ENCODE data around the gene ZFAND3. TPM values are rescaled to one million over a fixed set of nuclear protein-coding genes. Genes with fewer than 3 reads are reported as not detected.

Gene ZFAND3
- polyA plus RNA-seq, 1 donor (not counting 4 experiments of a cell fraction or from before 2014, with no cell fraction given) = 19.6 TPM

DNA sequence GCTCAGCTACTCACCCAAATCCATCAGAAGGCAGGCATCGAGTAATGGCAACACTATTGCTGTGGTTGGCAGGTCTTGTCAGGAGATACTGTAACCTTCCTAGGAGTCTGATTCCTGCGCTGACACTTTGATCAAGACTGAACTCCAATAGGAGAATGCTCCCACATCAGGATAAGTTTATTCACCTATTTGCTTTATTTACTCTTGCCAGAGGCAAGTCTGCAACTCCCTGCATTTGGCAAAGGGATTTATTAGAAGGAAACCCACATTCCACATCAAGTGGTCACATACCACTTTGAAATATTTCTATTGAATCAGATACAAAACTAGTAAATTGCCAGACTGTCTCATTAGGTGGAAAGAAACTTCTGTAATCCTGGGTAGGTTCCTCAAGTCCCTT lies 43.5 kb downstream of the ZFAND3 start:
- FAIRE-seq = no peak
- Histone ChIP-seq H4K20me1 (ENCODE audit: control insufficient read depth, extremely low read depth, insufficient read depth, low read length) (peaks cover 28% of the 10 kb centered on the region), H3K9ac (ENCODE audit: control insufficient read depth, extremely low read depth, insufficient read depth, low read length) (no peak overlapping the region), H3K4me3 (ENCODE audit: control insufficient read depth in 2 of 3, extremely low read depth in 1 of 3, insufficient read depth in 2 of 3, low read depth in 1 of 3, low read length in 3 of 3) (no peak overlapping the region), H3K27ac (ENCODE audit: control insufficient read depth, insufficient read depth, low read length) (no peak overlapping the region), H2AFZ (ENCODE audit: control insufficient read depth, low read length) (no peak overlapping the region), H3K9me1 (ENCODE audit: control insufficient read depth, extremely low read depth, insufficient read depth, low read length) (peaks cover 9% of the 10 kb centered on the region), H3K27me3 (ENCODE audit: control insufficient read depth, extremely low read depth, insufficient read depth, low read length) (no peaks in the 10 kb centered on the region), H3K4me1 (ENCODE audit: control insufficient read depth, extremely low read depth, insufficient read depth, low read length) (peaks cover 33% of the 10 kb centered on the region), H3K79me2 (ENCODE audit: control insufficient read depth, insufficient read depth, low read length) (peaks cover 87% of the 10 kb centered on the region), H3K36me3 (ENCODE audit: control insufficient read depth in 2 of 2, extremely low read depth in 1 of 2, insufficient read depth in 2 of 2, low read length in 2 of 2) (no peaks in the 10 kb centered on the region), H3K9me3 (ENCODE audit: control insufficient read depth, low read depth, low read length) (no peaks in the 10 kb centered on the region), H3K4me2 (ENCODE audit: control insufficient read depth, extremely low read depth, insufficient read depth, low read depth, low read length) (no peak overlapping the region)
- TF ChIP-seq EZH2 (IDR thresholded peaks at IDR 0.05; ENCODE audit: low read length) = no peak
- no peak for TF ChIP-seq CTCF (optimal IDR thresholded peaks at IDR 0.05 in 1 of 3, IDR thresholded peaks at IDR 0.05 in 1 of 3, conservative IDR thresholded peaks at IDR 0.05 in 1 of 3; ENCODE audit: extremely low read depth in 1 of 3, insufficient read depth in 2 of 3, low read length in 3 of 3)
- no peak for DNase-seq (ENCODE audit: low read depth, low spot score)
- dilution Hi-C loops (cut with MboI; ENCODE audit: extremely low pct_ligation_motif_present, low sequenced_read_pairs) = no loop called here

GRCh38 chr6:37864250-37864649 lies 44.7 kb downstream of the ZFAND3 start:
- Histone ChIP-seq H3K9ac (ENCODE audit: control insufficient read depth, extremely low read depth, insufficient read depth, low read length) (no peak overlapping the region), H3K79me2 (ENCODE audit: control insufficient read depth, insufficient read depth, low read length) (peaks cover 86% of the 10 kb centered on the region), H3K9me3 (ENCODE audit: control insufficient read depth, low read depth, low read length) (no peaks in the 10 kb centered on the region), H3K4me1 (ENCODE audit: control insufficient read depth, extremely low read depth, insufficient read depth, low read length) (peaks cover 38% of the 10 kb centered on the region), H2AFZ (ENCODE audit: control insufficient read depth, low read length) (no peak overlapping the region), H3K27ac (ENCODE audit: control insufficient read depth, insufficient read depth, low read length) (no peak overlapping the region), H4K20me1 (ENCODE audit: control insufficient read depth, extremely low read depth, insufficient read depth, low read length) (peaks cover 27% of the 10 kb centered on the region), H3K9me1 (ENCODE audit: control insufficient read depth, extremely low read depth, insufficient read depth, low read length) (peaks cover 7% of the 10 kb centered on the region), H3K27me3 (ENCODE audit: control insufficient read depth, extremely low read depth, insufficient read depth, low read length) (no peaks in the 10 kb centered on the region), H3K36me3 (ENCODE audit: control insufficient read depth in 2 of 2, extremely low read depth in 1 of 2, insufficient read depth in 2 of 2, low read length in 2 of 2) (no peaks in the 10 kb centered on the region), H3K4me2 (ENCODE audit: control insufficient read depth, extremely low read depth, insufficient read depth, low read depth, low read length) (no peak overlapping the region), H3K4me3 (ENCODE audit: control insufficient read depth in 2 of 3, extremely low read depth in 1 of 3, insufficient read depth in 2 of 3, low read depth in 1 of 3, low read length in 3 of 3) (no peak overlapping the region)
- FAIRE-seq (no peak), DNase-seq (ENCODE audit: low read depth, low spot score) (no peak)
- TF ChIP-seq CTCF (optimal IDR thresholded peaks at IDR 0.05 in 1 of 3, IDR thresholded peaks at IDR 0.05 in 1 of 3, conservative IDR thresholded peaks at IDR 0.05 in 1 of 3; ENCODE audit: extremely low read depth in 1 of 3, insufficient read depth in 2 of 3, low read length in 3 of 3) (no peak), EZH2 (IDR thresholded peaks at IDR 0.05; ENCODE audit: low read length) (no peak)
- dilution Hi-C loops (cut with MboI; ENCODE audit: extremely low pct_ligation_motif_present, low sequenced_read_pairs) = no loop called here

Measured in keratinocyte (primary cell).